Daoy (cell line): Measurements from ENCODE around the gene CHCHD3. TPM values are rescaled to one million over a fixed set of nuclear protein-coding genes. Genes with fewer than 3 reads are reported as not detected.
"Not testable (repeated sequence)": the region's sequence is repeated elsewhere in the genome, so short reads cannot be mapped to it uniquely, and the experiment has no call there.

Source experiments
- DNase-seq: peaks from one replicate; pipeline ENCODE4 v3.0.0-alpha.2; 2015; ENCODE audit warnings: low read depth
- total RNA-seq: library from RNA; depleted of rRNA; stranded (reverse); fragments of >200 nt; shearing (Covaris generic); gene quantifications from 2 replicates; pipeline ENCODE4 v1.2.3, GENCODE V29; 2014

Gene CHCHD3
- total RNA-seq, 1 experiment from 2014 or later, result 280 TPM

DNA sequence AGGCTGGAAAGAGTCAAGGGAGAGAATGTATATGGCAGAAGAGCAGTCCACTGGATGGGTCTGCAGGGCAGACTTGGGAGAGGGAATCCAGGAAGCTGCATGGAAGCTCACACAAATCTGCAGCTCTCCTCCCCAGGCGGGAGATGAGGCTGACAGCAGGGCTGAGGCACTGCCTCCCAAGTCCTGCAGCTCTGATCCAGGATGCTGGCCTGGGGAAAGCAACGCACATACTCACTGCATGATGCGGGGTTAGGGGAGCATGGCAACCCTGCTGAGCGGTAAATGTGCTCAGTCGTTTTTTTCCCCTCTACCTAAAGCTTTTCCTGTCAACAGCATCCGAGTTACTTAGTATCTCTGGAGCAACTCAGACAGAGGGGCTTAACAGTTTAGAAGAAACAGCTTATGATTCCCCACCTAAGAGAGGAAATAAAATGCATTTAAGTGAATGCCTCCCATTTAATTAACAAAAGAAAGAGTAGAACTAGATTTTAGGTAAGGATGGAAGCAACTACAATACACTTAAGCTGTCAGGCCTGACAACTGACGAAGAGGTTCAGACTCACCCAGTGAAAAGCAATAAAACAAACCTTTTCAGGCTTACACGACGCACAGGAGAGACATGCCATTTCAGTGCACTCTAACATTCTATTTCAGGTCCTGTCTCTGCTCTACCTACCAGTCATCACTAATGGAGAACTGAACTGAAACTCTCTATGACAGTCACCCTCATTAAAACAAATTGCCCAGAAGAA lies 37.0 kb downstream of the CHCHD3 start:
- no peak for DNase-seq

DNA sequence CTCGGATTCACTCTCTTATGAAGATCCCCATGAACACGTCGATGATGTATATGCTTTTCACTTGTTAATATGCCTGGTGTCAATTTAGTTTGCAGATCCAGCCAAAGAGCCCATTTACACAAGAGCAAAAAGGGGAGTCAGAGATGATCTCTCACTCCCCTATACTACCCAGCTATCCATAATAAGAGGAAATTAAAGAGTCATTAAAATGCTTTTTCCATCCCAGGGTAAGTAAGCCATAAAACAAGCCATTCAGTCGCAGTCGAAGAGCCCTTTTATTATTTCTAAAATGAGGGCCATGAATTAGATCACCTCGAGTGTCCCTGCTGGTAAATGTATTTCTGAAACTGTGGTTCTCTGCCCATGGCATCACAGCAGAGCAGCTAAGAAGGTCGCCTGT lies 41.2 kb downstream of the CHCHD3 start:
- DNase-seq, result no peak

DNA sequence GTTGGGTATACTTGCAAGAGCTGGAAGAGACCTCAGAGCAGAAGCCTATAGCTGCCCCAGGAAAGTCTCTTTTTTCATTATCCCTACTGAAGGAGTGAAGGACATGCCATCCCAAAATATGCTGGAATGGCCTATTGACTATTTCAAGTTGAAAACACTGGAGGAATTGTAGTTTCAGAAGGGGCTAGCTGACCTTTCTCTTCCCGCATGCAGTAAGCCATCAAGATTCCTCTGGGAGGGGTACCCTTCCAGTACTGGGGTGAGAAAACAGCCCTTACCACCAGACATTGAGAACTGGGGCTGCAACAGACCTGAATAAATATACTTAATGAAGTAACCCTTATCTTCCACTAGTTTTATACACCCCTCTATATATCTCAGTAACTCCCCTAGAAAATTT lies 41.7 kb downstream of the CHCHD3 start:
- no peak for DNase-seq

DNA sequence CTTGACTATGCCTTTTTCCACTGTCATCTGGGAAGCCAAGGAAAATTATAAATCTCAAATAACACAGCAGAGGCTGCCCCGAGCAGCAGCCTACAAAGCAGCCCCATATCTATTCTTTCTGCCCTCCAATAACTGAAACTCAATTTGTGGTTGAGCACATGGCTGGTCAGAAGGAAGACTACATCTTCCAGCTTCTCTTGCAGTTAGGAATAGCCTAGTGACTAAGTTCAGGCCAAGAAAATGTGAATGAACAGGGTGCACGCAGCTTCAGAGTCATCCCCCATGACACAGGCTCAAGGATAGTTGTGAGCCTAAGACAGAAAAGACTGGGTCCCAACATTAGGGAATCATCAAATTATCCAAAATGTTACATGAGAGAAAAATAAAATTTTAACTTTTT lies 42.3 kb downstream of the CHCHD3 start:
- no peak for DNase-seq

DNA sequence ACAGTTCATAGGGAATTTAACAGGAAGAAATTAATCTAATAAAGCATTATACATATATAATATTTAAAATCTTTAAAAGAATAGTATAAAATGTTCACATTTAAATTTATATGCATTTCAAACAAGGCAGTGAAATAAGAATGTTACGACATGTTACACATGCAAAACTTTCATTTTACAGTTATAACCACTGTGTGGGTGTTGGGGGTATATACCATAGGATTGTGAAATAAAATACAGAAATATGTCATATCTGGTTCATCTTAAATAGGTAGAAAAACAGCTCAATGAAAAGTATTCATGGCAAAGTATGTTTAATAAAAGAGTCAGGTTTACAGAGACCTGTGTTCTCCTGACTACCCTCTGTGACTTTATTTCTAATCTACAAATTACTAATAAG lies 45.6 kb downstream of the CHCHD3 start:
- DNase-seq, result no peak

DNA sequence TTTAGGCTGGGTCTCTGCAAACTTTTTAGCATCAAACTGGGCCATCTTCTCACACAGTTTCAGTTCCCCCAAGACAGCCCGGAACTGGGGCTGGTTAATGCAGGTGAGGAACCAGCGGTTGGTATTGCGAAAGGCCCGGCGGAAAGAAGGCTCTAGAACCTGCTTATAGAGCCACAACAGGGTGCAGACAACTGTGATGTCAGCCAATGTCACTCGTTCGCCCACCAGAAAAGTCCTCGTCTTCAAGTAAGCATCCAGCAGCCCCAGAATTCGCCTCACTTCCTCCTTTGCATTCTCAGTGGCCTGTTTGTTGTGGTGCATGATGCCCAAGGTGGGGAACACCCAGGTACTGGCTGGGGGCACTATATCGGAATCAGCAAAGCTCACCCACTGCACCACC lies 46.6 kb downstream of the CHCHD3 start:
- DNase-seq, result not testable (repeated sequence)

DNA sequence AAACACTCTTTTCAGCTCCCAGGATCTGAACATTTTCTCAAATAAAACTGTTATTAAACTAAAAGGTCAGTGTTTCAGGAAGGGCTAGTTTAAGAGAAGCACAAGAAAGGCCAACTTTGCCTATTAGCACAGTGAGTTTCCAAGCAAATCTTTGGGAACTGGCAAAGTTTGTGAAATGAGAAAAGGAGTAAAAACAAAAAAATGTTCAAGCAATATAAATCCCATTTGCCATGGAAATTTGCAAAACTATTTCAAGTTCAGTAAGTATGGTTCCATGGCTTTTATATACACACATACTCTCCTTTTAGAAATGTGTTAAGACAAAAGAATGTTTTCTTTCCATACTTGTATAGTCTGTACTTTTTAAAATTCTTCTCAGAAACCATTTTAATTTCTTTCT lies 51.5 kb downstream of the CHCHD3 start:
- DNase-seq, result no peak

DNA sequence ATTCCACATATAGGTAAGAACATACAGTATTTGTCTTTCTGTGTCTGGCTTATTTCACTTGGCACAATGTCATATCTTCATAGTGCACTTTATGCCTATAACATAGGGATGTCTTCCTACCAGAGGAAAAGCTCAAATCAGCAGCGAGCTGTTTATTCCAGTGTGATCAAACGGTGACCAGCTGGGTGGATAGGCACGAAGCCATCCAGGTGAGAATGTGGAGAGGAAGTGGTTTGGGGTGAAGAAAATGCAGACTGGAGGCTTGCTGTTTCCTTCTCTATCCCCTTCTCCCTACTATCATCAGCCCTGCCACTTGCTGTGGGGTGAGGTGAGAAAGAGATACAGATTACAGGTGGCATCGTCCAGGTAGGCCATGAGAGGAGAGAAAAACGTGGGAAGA lies 52.4 kb downstream of the CHCHD3 start:
- no peak for DNase-seq

DNA sequence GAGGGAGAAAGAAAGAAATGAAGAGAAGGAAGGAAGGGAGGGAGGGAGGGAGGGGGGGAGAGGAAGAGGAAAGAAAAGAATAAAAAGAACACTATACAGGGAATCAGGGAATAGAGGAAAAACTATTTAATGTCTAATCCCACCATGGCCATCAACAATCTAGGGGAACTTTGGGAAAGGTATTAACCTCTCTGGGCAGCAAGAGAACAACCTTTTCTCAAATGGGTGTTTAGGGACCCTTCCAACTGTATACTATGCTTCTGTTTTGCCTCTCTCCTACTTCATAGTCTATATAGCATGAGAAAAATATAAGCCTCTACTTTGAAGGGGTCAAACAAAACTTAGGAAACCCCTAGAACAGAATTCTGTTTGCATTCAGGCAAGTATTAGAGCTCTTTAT lies 54.5 kb downstream of the CHCHD3 start:
- no peak for DNase-seq

DNA sequence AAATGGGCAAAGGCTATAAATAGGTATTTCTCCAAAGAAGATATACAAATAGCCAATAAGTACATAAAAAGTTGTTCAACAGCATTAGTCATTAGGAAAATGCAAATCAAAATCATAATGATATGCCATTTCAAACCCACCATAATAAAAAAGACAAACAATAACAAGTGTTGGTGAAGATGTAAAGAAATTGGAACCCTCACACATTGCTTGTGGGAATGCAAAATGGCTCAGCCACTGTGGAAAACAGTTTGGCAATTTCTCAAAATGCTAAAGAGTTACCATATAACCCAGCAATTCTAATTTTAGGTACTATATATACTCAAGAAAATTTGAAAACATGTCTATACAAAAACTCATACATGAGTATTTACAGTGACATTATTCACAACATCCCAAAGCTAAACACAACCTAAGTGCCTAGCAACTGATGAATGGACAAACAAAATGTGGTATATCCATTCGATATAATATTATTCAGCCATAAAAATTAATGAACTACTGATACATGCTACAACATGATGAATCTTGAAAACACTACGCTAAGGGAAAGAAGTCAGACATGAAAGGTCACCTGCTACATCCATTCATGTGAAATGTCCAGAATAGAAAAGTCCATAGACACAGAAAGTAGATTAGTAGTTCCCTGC lies 55.6 kb downstream of the CHCHD3 start:
- no peak for DNase-seq

DNA sequence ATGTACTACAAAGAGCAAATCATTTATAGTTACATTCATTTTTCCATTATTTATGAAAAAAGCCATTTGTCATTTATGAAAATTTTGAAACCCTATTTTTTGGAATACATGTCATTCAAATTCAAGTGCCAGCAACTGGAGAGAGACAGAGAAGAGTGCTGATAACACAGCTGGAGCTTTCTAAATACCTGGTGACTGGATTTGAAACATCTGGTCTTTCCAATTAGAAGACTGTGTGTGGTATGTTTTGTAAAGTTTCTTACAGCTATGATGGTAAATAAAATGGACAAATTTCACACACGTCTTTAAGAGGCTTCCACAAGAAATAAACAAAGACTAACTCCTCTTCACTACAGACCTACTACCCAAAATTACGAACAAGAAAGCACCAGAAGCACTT lies 56.8 kb downstream of the CHCHD3 start:
- DNase-seq, result no peak

DNA sequence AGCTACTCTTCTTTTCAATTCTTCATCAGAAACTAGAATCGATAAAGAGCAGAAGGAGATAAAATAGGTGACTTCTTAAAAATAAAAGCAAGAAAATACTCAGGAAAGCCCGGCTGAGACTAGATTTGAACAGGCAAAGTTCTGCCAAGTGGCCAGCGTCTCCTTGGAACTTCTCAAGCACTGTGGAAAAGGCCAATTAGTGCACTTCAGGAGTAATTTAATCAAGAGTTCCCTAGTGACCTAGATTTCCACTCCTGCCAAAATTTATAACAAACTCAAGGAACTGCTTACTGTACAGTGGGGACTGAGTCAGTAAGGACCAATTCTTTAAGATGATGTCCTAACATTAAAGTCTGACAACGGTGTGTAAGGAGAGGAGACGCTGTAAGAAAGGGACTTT lies 57.3 kb downstream of the CHCHD3 start:
- no peak for DNase-seq

DNA sequence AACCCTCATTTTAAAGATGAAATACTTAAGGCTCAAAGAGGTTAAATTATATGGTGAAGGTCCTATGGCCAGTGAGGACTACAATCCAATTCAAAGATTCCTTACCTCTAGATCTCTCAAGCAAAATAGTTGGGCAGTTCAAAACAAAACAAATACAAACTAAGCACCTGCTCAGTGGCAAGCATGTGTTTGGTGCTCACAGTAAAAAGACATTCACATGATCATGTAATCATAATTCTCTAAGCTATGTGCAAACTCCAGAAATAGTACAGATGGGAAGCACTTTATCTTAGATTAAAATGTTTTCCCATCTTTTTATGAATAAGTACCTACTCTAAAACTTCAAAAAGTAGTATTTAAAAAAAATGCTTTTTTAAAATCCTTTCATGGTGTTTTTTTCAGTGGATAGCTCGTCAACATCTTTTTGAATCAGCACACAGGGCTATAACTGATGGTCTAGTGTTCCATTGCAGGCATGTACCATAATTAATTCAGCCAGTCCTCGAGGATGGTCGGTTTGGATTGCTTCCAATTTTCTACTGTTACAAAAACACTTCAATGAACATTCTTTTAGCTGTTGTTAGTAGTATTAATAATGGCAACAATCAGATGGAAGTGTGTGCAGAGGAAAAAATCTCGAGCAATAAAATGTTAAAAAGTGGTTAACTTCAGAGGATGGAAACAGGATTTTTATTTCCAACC lies 58.4 kb downstream of the CHCHD3 start:
- DNase-seq, result no peak

DNA sequence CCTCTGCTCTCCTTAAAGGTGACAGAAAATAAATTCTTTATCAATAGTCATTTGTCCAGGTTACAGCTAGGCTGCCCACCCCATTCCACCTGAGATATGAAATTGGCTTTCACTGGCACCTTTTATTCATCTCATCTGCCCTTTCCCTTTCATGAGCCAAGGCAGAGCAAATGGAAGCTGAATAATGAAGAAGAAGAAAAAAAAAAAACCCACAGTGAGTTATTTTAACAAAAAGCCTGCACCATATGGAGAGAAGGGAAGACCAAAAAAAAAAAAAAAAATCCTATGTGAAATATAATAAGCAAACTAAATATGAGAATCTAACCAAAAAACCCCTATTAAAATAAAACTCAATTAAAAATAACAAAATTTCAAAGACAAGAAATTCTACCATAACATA lies 59.2 kb downstream of the CHCHD3 start:
- DNase-seq, result no peak

DNA sequence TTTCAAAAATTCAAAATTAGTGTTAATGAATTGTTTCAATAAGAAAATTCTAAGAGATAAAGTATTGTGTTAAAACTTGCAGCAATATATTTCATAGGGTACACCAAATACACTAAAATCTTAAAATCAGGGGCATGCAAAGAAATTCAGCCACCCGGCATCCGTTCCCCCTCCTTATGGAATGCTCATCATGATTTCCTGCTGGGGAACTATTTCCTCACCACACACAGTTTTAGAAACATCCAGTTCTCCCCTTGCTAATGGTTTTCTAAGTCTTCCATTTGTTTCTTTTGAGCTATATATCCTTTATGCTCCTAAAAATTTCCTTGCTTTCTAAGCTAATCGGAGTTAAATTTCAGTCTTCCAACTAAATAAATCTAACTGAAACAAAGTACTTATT lies 60.7 kb downstream of the CHCHD3 start:
- no peak for DNase-seq

DNA sequence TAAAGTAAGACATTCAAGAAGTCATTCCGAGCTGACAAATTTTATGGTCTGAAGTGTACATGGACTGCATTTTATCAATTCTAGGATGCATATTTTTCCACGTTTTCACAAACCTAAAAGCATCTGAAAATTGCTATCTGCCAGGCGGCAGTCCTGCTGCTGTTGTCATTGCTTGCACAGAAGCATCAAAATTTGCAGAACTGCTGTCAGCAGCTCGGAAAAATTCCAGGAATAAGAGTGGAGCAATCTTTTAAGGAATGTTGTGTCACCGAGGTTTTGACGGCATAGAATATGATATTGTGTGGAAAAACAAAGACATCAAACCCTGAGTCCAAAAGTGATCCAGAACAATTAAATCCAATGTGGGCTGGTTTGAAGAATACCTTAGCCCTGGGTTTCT lies 61.4 kb downstream of the CHCHD3 start:
- no peak for DNase-seq

DNA sequence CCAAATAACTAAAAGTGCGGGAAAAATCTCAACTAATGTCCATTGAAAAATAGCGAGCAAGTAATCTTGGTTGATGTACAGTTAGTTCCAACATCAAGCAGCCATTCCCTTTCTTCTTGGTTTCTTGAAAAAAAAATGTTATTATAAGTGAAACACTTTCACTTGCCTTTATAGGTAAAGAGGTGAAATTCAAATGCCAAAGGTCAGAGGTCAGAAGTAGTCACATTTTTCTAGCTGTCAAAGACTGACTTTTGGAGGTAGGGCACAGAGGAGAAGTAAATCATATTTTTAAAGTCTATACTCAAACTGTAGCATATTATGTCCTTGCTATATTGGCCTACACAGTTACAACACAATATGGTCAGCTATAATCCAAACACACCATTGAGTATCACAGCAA lies 62.3 kb downstream of the CHCHD3 start:
- no peak for DNase-seq

DNA sequence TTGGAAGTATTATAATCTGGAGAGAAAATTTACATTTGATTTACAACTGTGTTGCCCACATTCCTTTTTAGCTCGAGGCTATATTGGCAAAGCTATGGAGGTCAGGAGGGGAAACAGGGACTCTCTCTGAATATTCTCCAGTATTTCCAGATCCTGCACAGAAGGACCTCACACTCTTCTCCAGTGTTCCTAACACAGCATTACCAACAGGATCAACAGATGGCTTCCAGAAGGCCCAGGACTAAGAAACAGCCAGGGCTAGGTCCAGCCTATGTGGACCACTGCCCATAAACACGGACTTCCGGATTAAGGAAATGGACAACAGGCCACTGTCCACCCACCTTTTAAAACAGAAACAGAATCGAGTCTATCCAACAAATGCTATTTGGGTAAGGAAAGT lies 65.3 kb downstream of the CHCHD3 start:
- DNase-seq, result no peak

DNA sequence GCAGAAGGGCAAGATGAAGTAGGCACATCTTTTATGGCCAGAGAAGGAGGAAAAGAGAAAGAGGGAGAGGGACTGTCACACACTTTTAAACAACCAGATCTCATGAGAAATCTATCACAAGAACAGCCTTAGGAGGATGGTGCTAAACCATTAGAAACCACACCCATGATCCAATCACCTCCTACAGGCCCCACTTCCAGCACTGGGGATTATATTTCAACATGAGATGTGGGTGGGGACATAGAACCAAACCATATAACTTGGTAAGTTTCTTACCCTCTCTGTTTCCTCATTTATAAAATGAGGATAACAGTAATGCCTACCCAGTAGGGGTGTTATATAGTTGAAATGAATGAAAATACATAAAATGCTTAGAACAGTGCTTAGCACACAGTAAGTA lies 66.0 kb downstream of the CHCHD3 start:
- DNase-seq, result no peak

DNA sequence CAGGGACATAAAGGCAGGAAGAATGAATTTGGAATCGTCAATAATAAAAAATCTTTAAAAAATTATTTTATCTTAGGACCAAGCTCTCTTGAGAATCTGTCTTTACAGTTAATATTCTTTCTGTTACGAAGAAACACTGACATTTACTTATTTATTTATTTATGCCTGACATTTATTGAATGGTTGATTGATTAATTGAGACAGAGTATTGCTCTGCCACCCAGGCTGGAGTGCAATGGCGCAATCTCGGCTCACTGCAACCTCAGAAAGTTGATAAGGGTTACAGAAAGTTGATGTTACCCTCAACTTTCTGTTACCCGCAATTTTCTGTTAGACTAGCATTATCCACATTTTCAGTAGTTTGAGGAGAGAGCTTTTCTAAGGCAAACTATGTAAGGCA lies 70.1 kb downstream of the CHCHD3 start:
- DNase-seq, result no peak

DNA sequence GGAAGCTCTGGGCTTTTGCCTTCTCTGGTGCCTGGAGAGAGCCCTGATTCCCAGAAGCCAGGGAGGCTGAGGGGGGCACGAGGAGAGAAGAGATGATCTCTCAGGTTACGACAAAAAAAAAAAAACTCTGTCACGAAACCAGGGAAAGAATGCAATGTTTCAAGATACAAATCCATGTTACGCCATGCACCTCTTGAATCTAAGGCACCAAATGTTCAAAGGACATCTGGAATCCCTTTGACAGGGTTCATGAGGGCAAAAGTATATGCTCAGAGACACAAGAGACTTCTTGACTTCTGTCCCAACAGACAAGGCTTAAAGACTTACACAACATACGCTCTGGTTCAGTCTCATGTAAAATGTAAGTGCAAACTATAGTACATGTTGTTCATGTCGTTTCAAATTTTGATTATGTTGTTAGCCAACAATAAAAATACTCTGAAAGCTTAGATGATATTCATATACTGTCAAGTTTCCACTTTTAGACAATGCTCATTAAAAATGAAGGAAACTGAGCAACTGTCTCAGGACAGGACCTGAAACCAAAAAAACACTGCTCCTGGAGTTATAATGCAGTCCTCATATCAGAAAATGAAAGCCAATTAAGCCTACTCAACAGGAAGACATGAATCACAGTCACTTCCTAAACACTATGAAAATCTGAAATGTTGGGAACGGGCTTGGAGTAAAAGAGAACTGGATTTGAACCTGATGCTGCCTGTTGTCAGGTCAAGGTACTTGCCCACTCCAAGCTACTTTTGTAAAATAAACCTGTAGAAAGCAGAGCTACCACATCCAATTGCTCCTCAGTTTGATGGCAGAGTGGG lies 72.3 kb downstream of the CHCHD3 start:
- peak; percentile 32 for DNase-seq

DNA sequence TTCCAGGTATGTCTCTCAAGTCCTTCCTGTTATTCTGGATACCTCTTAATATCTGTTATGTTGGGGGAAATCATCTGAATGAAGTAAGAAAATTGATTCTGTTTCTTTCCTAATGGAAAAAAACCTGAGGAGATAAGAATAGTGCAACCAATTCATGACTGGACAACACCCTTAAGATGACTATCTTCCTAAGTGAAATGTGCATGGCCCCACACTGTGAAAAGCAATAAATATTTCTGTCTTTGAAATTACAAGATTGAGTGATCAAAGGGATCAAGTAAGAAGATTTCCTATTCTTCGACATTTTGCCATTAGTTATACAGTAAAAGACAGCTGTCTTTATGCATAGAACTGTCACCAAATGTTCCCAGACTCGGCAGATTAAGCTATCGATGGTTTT lies 73.9 kb downstream of the CHCHD3 start:
- DNase-seq, result no peak
